ENCODE data around the gene SAMD4B.
A peak's percentile ranks its signal among the peaks of the same experiment; 100 is the strongest.

SAMD4B gene

DNA sequence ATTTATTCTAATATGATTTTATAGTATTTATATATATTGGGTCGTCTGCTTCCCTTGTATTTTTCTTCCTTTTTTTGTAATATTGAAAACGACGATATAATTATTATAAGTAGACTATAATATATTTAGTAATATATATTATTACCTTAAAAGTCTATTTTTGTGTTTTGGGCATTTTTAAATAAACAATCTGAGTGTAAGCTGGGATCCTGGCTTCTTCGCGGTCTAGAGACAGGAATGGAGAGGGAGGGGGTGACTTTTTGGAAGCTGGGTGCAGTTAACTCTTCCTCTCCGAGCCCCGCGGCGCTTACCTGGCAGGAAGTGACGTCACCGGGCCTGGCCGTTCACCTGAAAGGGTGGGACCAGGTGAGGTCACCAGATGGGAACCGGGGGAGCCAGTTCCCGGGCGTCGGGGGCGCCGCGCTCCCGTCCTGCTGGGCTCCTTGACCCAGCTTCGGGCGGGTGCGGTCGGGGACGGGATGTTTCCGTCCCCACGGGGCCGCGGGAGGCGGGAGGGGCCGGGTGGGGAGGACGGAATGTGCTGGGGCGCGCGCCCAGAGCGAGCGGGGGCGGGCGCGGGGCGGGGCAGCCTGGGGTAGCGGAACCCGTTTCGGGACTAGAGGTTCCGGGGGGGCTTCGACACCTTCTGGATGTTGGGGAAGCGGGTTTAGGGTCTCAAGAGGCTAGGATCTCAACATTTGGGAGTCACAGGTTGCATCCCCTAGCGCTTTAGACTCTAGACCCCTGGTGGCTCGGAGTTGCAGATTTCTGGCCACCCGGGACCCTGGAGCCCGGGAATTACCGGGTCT, 67.2 kb downstream of the SAMD4B start:
- DNase-seq (ENCODE audit: low spot score), result peak; percentile 56

- DNase-seq (ENCODE audit: low spot score), result no peak
Observed at GRCh38 chr19:39410017-39410830, 68.0 kb downstream of the SAMD4B start.

DNA sequence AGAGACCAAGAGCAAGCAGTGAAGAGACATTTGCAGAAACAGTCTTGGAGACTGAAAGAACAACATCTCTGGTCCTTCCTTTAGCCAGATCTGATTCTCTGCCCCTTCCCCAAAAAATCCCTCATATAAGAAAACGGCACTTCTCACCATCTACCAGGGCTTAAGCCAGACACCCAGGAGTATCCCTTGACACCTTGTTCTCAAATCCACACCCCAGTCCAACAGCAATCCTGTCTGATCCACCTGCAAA, 68.5 kb downstream of the SAMD4B start:
- DNase-seq (ENCODE audit: low spot score), result no peak

GRCh38 chr19:39411081-39411831, 69.0 kb downstream of the SAMD4B start:
- no peak for DNase-seq (ENCODE audit: low spot score)

DNA sequence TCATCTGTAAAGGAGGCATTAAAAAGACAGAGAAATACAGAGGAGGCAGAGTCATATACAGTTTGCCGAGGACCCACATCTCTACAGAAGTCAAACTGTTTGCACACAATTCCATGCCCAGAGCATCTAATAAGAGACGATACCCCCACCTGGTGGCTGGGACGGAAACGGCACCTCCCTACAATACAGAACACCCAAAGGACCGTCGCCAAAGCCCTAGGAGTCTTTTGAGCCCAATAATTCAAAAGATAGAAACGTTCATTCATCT, 69.5 kb downstream of the SAMD4B start:
- DNase-seq (ENCODE audit: low spot score), result peak; percentile 67

GRCh38 chr19:39412100-39412866, 70.1 kb downstream of the SAMD4B start, which contains the start of gene PLEKHG2:
TSS of gene PLEKHG2 (plus strand) at chr19:39412669. CDS start at chr19:39414087, 1,418 bp downstream.
- peak; percentile 97 for DNase-seq (ENCODE audit: low spot score)

DNA sequence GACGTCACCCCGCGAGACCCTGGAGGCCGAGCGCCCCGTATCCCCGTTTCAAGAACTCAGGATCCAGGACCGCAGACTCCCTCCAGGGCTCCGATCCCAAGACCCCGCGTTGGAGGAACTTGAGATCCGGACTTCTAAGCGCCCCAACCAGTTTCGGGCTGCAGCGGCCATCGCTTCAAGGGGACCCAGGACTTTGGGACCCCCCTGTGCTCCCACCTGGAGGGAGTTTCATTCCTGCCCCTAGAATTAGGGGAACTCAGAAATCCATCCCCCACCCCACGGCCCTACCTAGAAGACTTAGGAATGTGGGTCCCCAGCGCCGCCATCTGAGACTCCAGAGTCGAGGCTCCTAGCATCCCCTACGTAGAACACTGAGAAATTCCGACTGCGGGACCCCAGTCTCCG, 70.6 kb downstream of the SAMD4B start:
- no peak for DNase-seq (ENCODE audit: low spot score)

DNA sequence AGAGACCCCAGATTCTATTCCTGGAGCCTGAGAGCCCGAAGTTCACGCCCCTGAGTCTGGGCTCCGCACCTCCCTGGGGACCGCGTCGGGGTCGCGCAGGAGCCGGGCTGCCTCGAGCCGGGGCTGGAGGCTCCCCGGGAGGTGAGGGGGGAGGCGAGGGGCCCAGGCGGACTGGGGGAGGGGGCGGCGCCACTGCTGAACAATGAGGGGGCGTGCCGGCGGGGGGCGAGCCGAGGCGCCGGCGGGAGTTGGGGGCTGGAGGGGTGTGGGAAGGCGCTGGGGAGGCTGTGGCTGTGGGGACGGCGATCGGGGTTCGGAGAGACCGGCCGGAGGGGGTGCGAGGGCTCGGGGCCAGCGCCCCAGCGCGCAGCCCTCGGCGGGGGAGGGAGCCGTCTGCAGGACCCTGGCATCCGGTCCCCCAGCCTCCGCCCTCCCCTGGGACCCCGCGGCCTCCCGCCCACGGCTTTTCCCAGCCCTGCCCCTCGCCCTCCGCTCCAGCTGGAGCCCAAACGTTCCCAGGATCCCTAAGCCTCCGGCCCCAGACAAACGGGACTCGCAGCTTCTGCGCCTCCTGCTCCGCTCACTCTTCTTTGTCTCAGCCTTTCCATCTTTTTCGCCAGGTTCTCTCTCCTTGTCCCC, 71.2 kb downstream of the SAMD4B start:
- peak; percentile 66 for DNase-seq (ENCODE audit: low spot score)

- DNase-seq (ENCODE audit: low spot score), result no peak
Observed at GRCh38 chr19:39413911-39414608, 71.8 kb downstream of the SAMD4B start.

DNA sequence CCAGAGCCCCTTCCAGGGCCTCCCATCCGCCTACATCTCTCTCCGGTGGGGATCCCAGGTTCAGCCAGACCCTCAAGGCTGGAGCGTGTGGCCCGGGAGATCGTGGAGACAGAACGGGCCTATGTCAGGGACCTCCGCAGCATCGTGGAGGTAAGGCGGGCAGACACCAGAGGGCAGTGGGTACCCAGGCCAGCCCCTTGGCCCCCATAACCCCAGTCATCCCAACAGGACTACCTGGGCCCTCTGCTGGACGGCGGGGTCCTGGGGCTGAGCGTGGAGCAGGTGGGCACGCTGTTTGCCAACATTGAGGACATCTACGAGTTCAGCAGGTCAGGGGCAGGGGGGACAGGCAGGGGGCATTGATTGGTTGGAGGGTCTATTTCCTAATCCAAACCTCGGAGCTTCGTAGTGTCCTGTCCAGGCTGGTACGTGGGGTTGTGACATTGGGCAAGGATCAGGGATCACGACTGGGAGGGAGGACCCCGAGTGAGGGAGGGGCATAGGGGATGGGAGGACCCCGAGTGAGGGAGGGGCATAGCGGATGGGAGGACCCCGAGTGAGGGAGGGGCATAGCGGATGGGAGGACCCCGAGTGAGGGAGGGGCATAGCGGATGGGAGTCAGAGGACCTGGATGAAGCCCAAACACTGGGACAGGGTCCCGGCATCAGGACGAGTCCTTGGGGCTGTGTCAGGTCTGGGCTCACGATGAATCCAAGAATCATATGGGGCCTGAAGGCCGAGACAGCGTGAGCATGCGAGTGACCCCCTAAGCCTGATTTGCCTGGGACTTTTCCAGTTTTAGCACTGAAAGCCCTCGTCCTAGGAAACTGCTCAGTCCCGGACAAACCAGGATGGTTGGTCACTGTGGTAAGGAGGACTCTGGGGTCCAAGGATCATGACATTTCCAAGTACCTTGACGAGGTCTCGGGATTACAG, 73.2 kb downstream of the SAMD4B start:
- DNase-seq (ENCODE audit: low spot score), result no peak

DNA sequence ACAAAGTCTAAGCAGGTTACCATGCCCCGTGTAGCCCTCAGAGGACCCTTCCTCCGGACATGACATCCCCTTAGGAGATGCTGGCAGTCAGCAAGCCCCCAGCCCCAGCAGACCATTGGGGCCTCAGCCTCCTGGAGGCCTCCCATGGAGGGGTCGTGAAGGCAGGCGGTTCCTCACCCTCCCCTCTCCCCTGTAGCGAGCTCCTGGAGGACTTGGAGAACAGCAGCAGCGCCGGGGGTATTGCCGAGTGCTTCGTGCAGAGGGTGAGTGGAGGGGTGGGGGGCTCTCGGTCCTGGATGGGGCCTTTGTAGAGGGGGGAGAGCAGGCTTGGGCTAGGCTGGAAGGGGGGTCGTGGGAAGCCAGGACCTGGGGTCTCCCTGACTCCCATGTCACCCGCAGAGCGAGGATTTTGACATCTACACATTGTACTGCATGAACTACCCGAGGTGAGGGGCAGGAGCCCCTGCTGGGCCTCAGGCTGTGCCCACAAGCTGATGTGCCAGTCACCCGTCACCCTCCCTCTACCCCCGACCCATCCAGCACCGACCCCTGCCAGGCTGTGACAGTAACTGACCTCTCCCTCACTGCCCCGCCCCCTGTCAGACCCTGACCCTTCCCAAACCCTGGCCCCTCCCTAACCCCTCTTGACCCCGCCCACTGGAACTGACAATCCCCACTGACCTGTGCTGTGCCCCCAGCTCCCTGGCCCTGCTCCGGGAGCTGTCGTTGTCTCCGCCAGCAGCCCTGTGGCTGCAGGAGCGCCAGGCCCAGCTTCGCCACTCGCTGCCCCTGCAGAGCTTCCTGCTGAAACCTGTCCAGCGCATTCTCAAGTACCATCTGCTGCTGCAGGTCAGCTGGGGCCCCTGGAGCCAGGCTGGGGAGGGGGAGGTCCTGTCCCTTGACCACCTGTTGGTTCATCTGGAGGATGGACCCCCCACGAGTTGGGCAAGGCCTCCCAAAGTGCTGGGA, 74.2 kb downstream of the SAMD4B start:
- DNase-seq (ENCODE audit: low spot score), result no peak

- no peak for DNase-seq (ENCODE audit: low spot score)
Observed at GRCh38 chr19:39417463-39418181, 75.4 kb downstream of the SAMD4B start.

DNA sequence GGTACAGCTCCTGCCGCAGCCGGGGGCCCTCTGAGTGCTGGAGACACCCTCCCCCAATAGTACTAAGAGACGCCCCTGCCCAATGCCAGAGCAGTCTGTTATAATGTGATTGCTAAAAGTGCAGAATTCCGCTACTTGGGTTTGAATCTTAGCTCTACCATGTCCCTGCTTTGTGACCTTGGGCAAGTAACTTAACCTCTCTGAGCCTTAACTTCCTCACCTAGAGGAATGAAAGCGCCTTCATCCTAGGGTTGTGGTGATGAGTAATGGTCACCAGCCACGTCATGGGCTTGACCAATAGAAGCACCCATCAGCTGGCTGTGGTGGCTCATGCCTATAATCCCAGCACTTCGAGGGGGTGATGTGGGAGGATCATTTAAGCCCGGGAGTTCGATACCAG, 76.8 kb downstream of the SAMD4B start:
- DNase-seq (ENCODE audit: low spot score), result no peak

GRCh38 chr19:39420769-39421168, 78.5 kb downstream of the SAMD4B start:
- no peak for DNase-seq (ENCODE audit: low spot score)

GRCh38 chr19:39422020-39422419, 79.8 kb downstream of the SAMD4B start:
- no peak for DNase-seq (ENCODE audit: low spot score)

- DNase-seq (ENCODE audit: low spot score), result no peak
Observed at GRCh38 chr19:39423258-39424086, 81.3 kb downstream of the SAMD4B start.

DNA sequence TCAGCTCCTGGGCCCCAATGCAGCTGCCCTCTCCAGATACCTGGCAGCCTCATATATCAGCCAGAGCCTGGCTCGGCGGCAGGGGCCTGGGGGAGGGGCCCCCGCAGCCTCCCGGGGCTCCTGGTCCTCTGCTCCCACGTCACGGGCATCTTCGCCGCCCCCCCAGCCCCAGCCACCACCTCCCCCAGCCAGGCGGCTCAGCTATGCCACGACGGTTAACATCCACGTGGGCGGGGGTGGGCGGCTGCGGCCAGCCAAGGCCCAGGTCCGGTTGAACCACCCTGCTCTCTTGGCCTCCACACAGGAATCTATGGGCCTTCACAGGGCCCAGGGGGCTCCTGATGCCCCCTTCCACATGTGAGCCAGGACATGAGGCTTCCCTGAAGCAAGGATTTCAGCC, 82.7 kb downstream of the SAMD4B start:
- no peak for DNase-seq (ENCODE audit: low spot score)
